ENCODE measurements around the gene CAPZA2.
"Not testable (repeated sequence)": the region's sequence is repeated elsewhere in the genome, so short reads cannot be mapped to it uniquely, and the experiment has no call there.

CAPZA2 gene

GRCh38 chr7:116955801-116956476, 93.6 kb downstream of the CAPZA2 start:
- no peak for TF ChIP-seq CTCF (IDR thresholded peaks at IDR 0.05; ENCODE audit: control extremely low read depth, extremely low read depth, low read depth, missing control alignments)
- ChIA-PET POLR2A (no interaction called here), CTCF (interaction anchor here (1.0 to 2.7 kb wide), 10 partner anchors 10 to 172 kb away, joined by 3 to 14 read pairs (median 5); no protein-coding TSS in a partner anchor)
- DNase-seq (ENCODE audit: extremely low spot score): peak; percentile 64

- ChIA-PET CTCF (interaction anchor here (0.9 to 2.7 kb wide), 11 partner anchors 9 to 172 kb away, joined by 3 to 14 read pairs (median 5); no protein-coding TSS in a partner anchor), POLR2A (no interaction called here)
These were observed 94.1 kb downstream of the CAPZA2 start for GRCh38 chr7:116956477-116956804.

GRCh38 chr7:116957874-116958273, 95.5 kb downstream of the CAPZA2 start:
- ChIA-PET POLR2A (no interaction called here), CTCF (interaction anchor here (1.5 to 2.7 kb wide), 4 partner anchors 10 to 63 kb away, joined by 3 to 14 read pairs (median 4); no protein-coding TSS in a partner anchor)
- TF ChIP-seq CTCF (IDR thresholded peaks at IDR 0.05; ENCODE audit: control extremely low read depth, extremely low read depth, low read depth, missing control alignments): no peak
- no peak for DNase-seq (ENCODE audit: extremely low spot score)

More at GRCh38 chr7:116956477-116956804, 94.1 kb downstream of the CAPZA2 start:
- DNase-seq (ENCODE audit: extremely low spot score): no peak
- no peak for TF ChIP-seq CTCF (IDR thresholded peaks at IDR 0.05; ENCODE audit: control extremely low read depth, extremely low read depth, low read depth, missing control alignments)

- CTCF ChIA-PET: interaction anchor here (0.8 to 1.0 kb wide), 2 partner anchors 9 to 165 kb away, joined by 4 read pairs; no protein-coding TSS in a partner anchor
- POLR2A ChIA-PET; DNase-seq (ENCODE audit: extremely low spot score): not testable (repeated sequence)
These were observed 99.7 kb downstream of the CAPZA2 start for GRCh38 chr7:116961966-116962673.

- no peak for DNase-seq (ENCODE audit: extremely low spot score)
- ChIA-PET POLR2A (no interaction called here), CTCF (no interaction called here)
- no peak for TF ChIP-seq CTCF (IDR thresholded peaks at IDR 0.05; ENCODE audit: control extremely low read depth, extremely low read depth, low read depth, missing control alignments)
These were observed 100.8 kb downstream of the CAPZA2 start for GRCh38 chr7:116963234-116963633.

- ChIA-PET CTCF (interaction anchor here (1.0 to 4.1 kb wide), 3 partner anchors 10 to 162 kb away, joined by 3 to 14 read pairs (median 13); no protein-coding TSS in a partner anchor), POLR2A (no interaction called here)
- DNase-seq (ENCODE audit: extremely low spot score): no peak
- TF ChIP-seq CTCF (IDR thresholded peaks at IDR 0.05; ENCODE audit: control extremely low read depth, extremely low read depth, low read depth, missing control alignments): no peak
These were observed 104.2 kb downstream of the CAPZA2 start for GRCh38 chr7:116966601-116967000.
